HUES6 (cell line): ENCODE data around the gene CDC23.
"Not testable (repeated sequence)": the region's sequence is repeated elsewhere in the genome, so short reads cannot be mapped to it uniquely, and the experiment has no call there.

ENCODE experiments used
- H3K27ac ChIP-seq: 2 replicates; pipeline ENCODE4 v1.7.0; 2013; ENCODE audit warnings: low read depth, mild to moderate bottlenecking, low read length, inconsistent platforms
- H3K27me3 ChIP-seq: 2 replicates; pipeline ENCODE4 v1.6.1; 2013; ENCODE audit warnings: low read length; ENCODE audit not compliant: control insufficient read depth, insufficient read depth
- H3K36me3 ChIP-seq: 2 replicates; pipeline ENCODE4 v1.6.1; 2013; ENCODE audit warnings: low read length; ENCODE audit not compliant: control insufficient read depth, insufficient read depth
- H3K4me1 ChIP-seq: 2 replicates; pipeline ENCODE4 v1.6.1; 2013; ENCODE audit warnings: low read length; ENCODE audit not compliant: control insufficient read depth, insufficient read depth
- H3K4me3 ChIP-seq: 2 replicates; pipeline ENCODE4 v1.5.1; 2013; ENCODE audit warnings: low read depth, low read length
- H3K9ac ChIP-seq: one replicate; pipeline ENCODE4 v1.6.1; 2013; ENCODE audit warnings: mild to moderate bottlenecking, low read length
- H3K9me3 ChIP-seq: 2 replicates; pipeline ENCODE4 v1.6.1; 2013; ENCODE audit warnings: low read depth, low read length; ENCODE audit not compliant: control insufficient read depth, insufficient read depth

The CDC23 gene

DNA sequence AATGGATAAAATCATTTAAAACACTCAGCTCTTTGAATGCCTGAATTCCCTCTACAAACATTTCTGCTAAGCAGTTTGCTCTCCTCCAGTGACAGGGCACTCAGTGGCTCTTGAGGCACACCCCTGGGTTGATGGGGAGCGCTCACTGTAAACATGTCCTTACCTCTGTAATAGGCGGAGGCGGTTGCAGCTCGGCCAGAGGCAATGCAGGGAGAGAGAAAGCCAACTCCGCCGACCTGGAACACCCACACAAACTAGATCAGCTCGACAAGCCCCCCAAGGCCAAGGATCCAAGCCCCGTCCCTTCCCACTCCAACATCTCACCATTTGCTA is 329 bp downstream of the CDC23 start:
- Histone ChIP-seq H3K9ac (peak overlapping the region; percentile 96), H3K36me3 (peaks cover 19% of the 10 kb centered on the region), H3K4me3 (peak overlapping the region; percentile 91), H3K4me1 (no peaks in the 10 kb centered on the region; the same call in 1 of the 2 replicates), H3K27ac (peak overlapping the region; percentile 89), H3K27me3 (no peaks in the 10 kb centered on the region), H3K9me3 (no peaks in the 10 kb centered on the region)

DNA sequence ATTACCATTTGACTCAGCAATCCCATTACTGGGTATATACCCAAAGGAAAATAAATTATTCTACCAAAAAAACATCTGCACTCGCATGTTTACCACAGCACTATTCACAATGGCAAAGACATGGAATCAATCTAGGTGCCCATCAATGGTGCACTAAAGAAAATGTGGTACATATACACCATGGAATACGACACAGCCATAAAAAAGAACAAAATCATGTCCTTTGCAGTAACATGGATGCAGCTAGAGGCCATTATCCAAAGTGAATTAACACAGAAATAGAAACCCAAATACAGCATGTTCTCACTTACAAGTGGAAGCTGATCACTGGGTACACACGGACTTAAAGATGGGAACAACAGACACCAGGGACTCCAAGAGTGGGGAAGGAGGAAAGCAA is 2.1 kb downstream of the CDC23 start:
- Histone ChIP-seq H3K27ac (no peak overlapping the region), H3K36me3 (peaks cover 29% of the 10 kb centered on the region), H3K9me3 (no peaks in the 10 kb centered on the region), H3K4me3 (no peak overlapping the region), H3K27me3 (no peaks in the 10 kb centered on the region), H3K4me1 (no peaks in the 10 kb centered on the region; the same call in 1 of the 2 replicates), H3K9ac (no peak overlapping the region)

DNA sequence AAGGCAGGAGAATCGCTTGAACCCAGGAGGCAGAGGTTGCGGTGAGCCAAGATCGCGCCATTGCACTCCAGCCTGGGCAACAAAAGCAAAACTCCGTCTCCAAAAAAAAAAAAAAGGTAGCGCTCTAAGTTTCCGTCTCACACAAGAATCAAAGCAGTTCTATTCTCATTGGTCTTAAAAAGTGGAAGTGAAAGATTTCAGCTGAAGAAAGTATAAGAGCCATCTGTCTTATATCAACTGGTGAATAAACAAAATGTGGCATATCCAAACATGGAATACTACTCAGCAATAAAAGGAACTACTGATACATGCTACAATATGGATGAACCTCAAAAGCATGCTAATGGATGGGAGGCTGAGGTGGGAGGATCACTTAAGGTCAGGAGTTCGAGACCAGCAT is 19.3 kb downstream of the CDC23 start:
- H3K9me3 ChIP-seq, H3K4me3 ChIP-seq, H3K27ac ChIP-seq, H3K9ac ChIP-seq, H3K27me3 ChIP-seq, H3K4me1 ChIP-seq: not testable (repeated sequence)
- peaks cover 79% of the 10 kb centered on the region for H3K36me3 ChIP-seq

DNA sequence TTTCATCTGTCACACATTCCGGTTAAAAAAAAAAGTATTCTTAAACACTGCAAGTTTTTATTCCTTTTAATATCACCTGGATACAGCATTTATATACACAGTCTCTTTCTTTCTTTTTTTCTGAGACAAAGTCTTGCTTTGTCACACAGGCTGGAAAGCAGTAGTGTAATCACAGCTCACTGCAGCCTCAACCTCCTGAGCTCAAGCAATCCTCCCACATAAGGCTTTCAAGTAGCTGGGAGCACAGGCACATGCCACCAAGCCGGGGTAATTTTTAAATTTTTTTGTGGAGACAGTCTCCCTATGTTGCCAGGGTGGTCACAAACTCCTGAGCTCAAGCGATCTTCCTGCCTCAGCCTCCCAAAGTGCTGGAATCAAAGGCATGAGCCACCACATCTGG is 20.3 kb downstream of the CDC23 start:
- no peak overlapping the region for H3K9ac ChIP-seq
- H3K27me3 ChIP-seq: no peaks in the 10 kb centered on the region
- no peak overlapping the region for H3K4me3 ChIP-seq
- no peaks in the 10 kb centered on the region for H3K4me1 ChIP-seq
- no peaks in the 10 kb centered on the region for H3K9me3 ChIP-seq
- H3K27ac ChIP-seq: no peak overlapping the region
- H3K36me3 ChIP-seq: peaks cover 79% of the 10 kb centered on the region

DNA sequence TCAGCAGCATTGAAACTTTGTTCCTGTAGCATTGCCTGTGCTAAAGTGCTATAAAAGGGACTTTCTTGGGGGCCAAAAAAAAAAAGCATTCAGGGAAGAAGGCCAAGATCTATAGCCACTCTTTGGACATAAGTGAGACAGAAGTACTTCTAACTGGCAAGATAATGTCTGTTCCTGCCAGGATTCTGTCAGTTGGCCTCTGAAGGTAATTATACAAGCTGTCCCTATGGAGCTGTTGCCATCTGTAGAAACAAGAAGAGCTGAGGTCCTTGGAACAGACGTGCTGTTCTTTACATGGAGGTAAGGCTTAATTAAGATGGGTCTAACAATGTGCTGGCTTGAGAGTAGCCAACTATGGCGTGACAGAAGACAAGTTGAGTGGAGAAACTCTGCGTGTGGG is 24.5 kb downstream of the CDC23 start:
- H3K9me3 ChIP-seq: no peaks in the 10 kb centered on the region
- no peak overlapping the region for H3K4me3 ChIP-seq
- peaks cover 96% of the 10 kb centered on the region for H3K36me3 ChIP-seq
- H3K9ac ChIP-seq: no peak overlapping the region
- no peaks in the 10 kb centered on the region for H3K4me1 ChIP-seq
- H3K27me3 ChIP-seq: no peaks in the 10 kb centered on the region
- H3K27ac ChIP-seq: no peak overlapping the region

DNA sequence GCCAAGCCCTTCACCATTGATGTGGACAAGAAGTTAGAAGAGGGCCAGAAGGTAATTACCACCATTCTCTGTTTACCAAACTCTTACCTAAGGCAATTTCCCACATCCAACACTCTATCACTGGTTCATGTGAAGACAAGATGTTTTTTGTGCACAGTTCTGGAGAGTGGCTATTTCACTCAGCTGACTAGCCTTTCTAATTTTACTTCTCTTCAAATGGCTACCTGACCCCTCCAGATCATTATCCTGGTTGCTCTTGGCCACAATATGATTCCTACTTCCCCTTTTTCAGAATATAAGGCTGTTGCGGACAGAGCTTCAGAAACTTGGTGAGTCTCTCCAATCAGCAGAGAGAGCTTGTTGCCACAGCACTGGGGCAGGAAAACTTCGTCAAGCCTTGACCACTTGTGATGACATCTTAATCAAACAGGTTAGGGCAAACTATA is 27.1 kb downstream of the CDC23 start:
- Histone ChIP-seq H3K36me3 (peaks cover 98% of the 10 kb centered on the region), H3K9me3 (no peaks in the 10 kb centered on the region), H3K27ac (no peak overlapping the region), H3K9ac (no peak overlapping the region), H3K27me3 (no peaks in the 10 kb centered on the region), H3K4me3 (no peak overlapping the region), H3K4me1 (no peaks in the 10 kb centered on the region)

DNA sequence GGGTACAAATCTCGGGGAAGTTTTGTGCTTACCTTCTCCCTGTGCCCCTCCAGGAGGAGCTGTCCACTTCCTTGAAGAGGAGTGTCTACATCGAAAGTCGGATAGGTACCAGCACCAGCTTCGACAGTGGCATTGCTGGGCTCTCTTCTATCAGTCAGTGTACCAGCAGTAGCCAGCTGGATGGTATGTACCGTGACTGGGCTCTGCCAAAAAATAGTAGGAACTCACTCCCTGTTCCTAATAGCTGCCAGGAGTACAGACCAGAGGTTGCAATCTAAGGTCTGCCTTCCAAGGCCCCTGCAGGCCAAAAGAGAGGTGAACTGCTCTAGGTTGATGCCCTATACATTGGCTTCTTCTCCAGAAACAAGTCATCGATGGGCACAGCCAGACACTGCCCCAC is 30.3 kb downstream of the CDC23 start:
- Histone ChIP-seq H3K36me3 (peaks cover 70% of the 10 kb centered on the region), H3K27ac (no peak overlapping the region), H3K4me1 (no peaks in the 10 kb centered on the region), H3K9ac (no peak overlapping the region), H3K9me3 (no peaks in the 10 kb centered on the region), H3K27me3 (no peaks in the 10 kb centered on the region), H3K4me3 (no peak overlapping the region)

DNA sequence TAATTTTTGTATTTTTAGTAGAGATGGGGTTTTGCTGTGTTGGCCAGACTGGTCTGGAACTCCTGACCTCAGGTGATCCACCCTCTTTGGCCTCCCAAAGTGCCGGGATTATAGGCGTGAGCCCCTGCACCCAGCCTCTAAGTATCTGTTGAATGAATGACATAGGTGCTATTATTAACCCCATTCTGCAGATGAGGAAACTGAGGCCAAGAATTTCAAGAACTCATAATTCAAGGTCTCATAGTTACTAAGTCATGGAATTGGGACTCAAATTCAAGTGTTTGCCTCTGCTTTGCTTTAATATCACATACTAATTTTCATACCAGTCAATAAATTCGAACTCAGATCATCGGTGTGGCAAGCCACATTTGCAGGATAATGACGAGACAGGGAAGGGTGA is 32.3 kb downstream of the CDC23 start:
- Histone ChIP-seq H3K9ac (no peak overlapping the region), H3K4me3 (no peak overlapping the region)

DNA sequence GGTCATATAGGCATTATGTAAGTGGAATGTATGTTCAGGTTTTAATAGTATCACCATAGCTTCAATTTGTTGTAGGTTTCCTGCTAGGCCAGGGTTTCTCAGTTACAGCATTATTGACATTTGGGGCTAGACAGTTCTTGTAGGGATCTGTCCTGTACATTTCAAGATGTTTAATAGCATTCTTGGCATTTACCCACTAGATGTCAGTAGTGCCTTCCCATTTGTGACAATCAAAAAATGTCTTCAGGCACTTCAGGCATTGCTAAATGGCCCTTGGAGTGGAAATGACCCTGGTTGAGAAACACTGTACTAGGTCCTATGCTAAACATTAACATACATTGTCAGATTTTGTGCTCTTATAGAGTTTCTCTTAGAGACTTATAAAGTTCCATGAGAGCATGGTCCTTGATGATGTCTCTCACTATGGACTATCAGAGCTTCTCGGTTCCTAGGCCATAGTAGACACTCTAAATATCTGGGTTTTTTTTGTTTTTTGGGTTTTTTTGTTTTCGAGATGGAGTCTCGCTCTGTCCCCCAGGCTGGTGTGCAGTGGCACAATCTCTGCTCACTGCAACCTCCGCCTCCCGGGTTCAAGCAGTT is 32.8 kb downstream of the CDC23 start:
- peak overlapping the region; percentile 75 for H3K4me3 ChIP-seq
- peaks cover 4% of the 10 kb centered on the region; the same call in 1 of the 2 replicates for H3K4me1 ChIP-seq
- H3K9ac ChIP-seq: peak overlapping the region; percentile 29
- H3K9me3 ChIP-seq: no peaks in the 10 kb centered on the region
- no peak overlapping the region for H3K27ac ChIP-seq
- H3K36me3 ChIP-seq: peaks cover 58% of the 10 kb centered on the region
- no peaks in the 10 kb centered on the region for H3K27me3 ChIP-seq

More for the DNA sequence above, 32.3 kb downstream of the CDC23 start:
- no peaks in the 10 kb centered on the region for H3K27me3 ChIP-seq
- no peaks in the 10 kb centered on the region for H3K9me3 ChIP-seq
- peaks cover 4% of the 10 kb centered on the region; the same call in 1 of the 2 replicates for H3K4me1 ChIP-seq
- no peak overlapping the region for H3K27ac ChIP-seq
- peaks cover 60% of the 10 kb centered on the region for H3K36me3 ChIP-seq

DNA sequence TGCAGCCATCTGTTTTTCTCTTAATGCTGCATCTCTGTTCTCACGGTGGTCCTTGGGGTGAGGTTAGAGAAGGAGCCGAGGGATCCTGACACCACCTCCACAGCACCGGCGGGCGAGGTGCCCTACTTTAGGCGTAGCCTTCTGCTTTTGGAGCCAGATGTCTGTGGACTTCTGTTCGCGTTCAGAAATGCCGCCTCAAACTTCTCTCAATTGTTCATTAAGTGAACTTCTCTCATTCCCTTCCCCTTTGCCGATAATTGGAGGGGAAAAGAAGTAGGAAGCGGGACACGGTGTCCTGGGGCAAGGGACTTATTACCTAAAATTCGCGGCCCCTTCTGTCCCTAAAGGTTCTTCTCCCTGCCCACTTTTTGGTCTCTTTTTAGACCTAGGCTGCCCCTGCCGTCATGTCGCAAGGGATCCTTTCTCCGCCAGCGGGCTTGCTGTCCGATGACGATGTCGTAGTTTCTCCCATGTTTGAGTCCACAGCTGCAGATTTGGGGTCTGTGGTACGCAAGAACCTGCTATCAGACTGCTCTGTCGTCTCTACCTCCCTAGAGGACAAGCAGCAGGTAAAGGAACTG is 33.8 kb downstream of the CDC23 start:
- Histone ChIP-seq H3K4me1 (peaks cover 4% of the 10 kb centered on the region; the same call in 1 of the 2 replicates), H3K36me3 (peaks cover 55% of the 10 kb centered on the region), H3K9me3 (no peaks in the 10 kb centered on the region), H3K27ac (peak overlapping the region; percentile 37), H3K27me3 (no peaks in the 10 kb centered on the region), H3K9ac (peak overlapping the region; percentile 84), H3K4me3 (peak overlapping the region; percentile 75)

DNA sequence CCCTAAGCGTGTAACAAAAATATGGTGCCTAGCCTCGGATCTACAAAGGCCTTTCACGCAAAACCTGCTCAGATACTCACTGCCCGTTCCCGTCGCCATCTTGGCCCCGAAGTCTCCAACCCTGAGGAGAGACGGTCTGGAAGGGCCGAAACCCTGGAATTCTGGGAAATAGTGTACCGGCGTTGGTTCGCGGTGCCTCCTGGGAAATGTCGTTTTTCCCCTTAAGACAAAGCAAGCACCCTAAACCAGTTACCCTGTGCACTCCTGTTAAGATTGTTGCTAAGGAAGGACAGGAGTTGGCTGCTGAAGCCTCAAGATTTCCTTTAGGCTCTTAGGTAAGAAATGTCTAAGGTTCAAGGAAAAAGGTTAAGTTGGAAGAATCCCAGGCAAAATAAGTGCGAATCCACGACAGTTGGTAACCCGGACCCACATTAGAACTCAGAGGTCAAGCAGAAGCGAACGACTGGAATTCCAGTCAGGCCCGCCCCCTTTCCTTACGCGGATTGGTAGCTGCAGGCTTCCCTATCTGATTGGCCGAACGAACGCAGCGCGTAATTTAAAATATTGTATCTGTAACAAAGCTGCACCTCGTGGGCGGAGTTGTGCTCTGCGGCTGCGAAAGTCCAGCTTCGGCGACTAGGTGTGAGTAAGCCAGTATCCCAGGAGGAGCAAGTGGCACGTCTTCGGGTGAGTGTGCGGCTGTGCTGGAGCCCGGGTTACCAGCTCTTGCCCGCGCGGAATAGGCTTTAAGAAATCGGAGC is 34.4 kb downstream of the CDC23 start, which contains the start of the genes BRD8 and KIF20A:
Gene BRD8, minus strand, starts transcription at position 115 of the 761 bp plus-strand sequence. Its CDS starts 16 bp downstream, at position 99.
Gene KIF20A, plus strand, starts transcription at position 597 of the 761 bp plus-strand sequence. CDS start 569 bp downstream, outside the sequence.
- Histone ChIP-seq H3K9me3 (no peaks in the 10 kb centered on the region), H3K4me3 (peak within 1 kb of the TSS; percentile 75), H3K36me3 (peaks cover 55% of the 10 kb centered on the region), H3K4me1 (peaks cover 4% of the 10 kb centered on the region; the same call in 1 of the 2 replicates), H3K27ac (peak within 1 kb of the TSS; percentile 42), H3K27me3 (no peaks in the 10 kb centered on the region), H3K9ac (peak within 1 kb of the TSS; percentile 84)
